Measurements from ENCODE around the gene DUOX1. TPM values are rescaled to one million over a fixed set of nuclear protein-coding genes. Genes with fewer than 3 reads are reported as not detected.

Gene DUOX1
- total RNA-seq, 1 experiment from 2014 or later: 19.6 TPM

GRCh38 chr15:45112143-45112590 lies 17.6 kb upstream of the DUOX1 start (continued):
- TF ChIP-seq, protein P1, sequence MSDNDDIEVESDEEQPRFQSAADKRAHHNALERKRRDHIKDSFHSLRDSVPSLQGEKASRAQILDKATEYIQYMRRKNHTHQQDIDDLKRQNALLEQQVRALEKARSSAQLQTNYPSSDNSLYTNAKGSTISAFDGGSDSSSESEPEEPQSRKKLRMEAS (IDR thresholded peaks at IDR 0.05): no peak
- no peak for TF ChIP-seq YY1 (IDR thresholded peaks at IDR 0.05; ENCODE audit: extremely low read depth, insufficient replicate concordance, low read depth, low read length)

DNA sequence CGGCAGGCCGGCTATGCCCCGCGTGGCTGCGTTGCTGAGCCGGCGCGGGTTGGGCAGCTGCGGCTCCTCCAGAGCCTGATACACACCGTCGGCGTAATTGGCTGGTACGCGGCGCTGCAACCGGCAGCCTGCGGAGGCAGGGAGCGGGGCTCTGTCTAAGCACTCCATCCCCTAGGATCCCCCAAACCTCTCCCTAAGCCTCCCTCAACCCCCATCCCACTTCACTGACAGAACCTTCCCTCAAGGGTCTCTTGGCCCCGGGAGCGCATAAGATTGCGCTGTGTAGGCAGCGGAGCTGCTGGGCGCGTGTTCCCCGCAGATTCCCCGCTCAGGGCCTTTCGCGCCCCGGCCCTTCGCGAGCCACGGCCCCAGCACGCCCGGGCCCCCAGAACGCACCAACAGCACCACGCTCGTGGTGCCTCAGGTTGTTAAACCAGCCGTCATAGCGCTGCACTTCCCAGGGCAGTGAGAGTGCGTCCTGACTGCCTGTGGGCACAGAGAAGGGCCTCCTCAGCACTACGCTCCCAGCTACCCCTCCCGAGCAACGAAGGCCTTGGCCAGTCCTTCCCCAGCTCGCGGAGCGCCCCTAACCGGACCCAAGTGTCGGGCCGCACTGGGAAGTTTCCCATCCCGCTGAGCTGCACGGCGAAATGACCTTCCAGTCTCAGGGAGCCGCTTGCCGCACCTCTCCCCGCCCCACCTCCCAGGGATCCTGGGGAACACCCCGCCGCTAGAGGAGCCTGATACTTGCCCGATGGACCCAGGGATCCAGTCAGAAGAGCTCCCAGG lies 17.0 kb upstream of the DUOX1 start:
- H3K9ac ChIP-seq (ENCODE audit: low read length): no peak overlapping the region
- H3K36me3 ChIP-seq (ENCODE audit: control insufficient read depth in 1 of 2, insufficient read depth in 2 of 2, low read length in 2 of 2): no peaks in the 10 kb centered on the region
- no peaks in the 10 kb centered on the region for H4K20me1 ChIP-seq (ENCODE audit: insufficient read depth)
- no peak overlapping the region for H3K4me3 ChIP-seq (replicated peaks in 1 of 2; ENCODE audit: low read depth in 1 of 2, low read length in 2 of 2)
- TF ChIP-seq SIN3A (IDR thresholded peaks at IDR 0.05; ENCODE audit: low read depth) (no peak), YY1 (IDR thresholded peaks at IDR 0.05; ENCODE audit: extremely low read depth, insufficient replicate concordance, low read depth, low read length) (no peak)
- ChIA-PET RAD21 (ENCODE audit: low non-redundant PET in 1 of 2, low total read pairs in 2 of 2, uncharacterized antibody in 2 of 2, unreplicated experiment in 2 of 2) (no interaction called here), POLR2A (no interaction called here), CTCF (interaction anchor here (0.7 kb wide), 1 partner anchor 14 kb away, joined by 4 read pairs; no protein-coding TSS in a partner anchor)
- peaks cover 0 to 2% of the 10 kb centered on the region in 2 experiments; a peak in 2 of 4 replicates for H3K4me1 ChIP-seq (ENCODE audit: control insufficient read depth in 1 of 2, insufficient read depth in 2 of 2, low read length in 2 of 2)
- no TSS peak for BruUV-seq (replicated peaks)
- H2AFZ ChIP-seq (ENCODE audit: low read depth, low read length, poor library complexity, severe bottlenecking): no peak overlapping the region
- intact Hi-C loops (cut with micrococcal nuclease): no loop called here
- H3K9me3 ChIP-seq (ENCODE audit: control insufficient read depth in 1 of 2, insufficient read depth in 1 of 2, low read depth in 1 of 2, low read length in 2 of 2): no peaks in the 10 kb centered on the region
- no peak overlapping the region for H3K4me2 ChIP-seq (ENCODE audit: low read length)
- H3K27ac ChIP-seq (ENCODE audit: low read depth, low read length): no peak overlapping the region
- no peaks in the 10 kb centered on the region for H3K9me2 ChIP-seq (ENCODE audit: insufficient read depth)
- no peak for ATAC-seq
- DNase-seq (ENCODE audit: low read depth, low spot score): no peak
- H3K79me2 ChIP-seq (ENCODE audit: insufficient read depth, low read length): no peaks in the 10 kb centered on the region
- no peaks in the 10 kb centered on the region for H3K27me3 ChIP-seq (ENCODE audit: insufficient read depth, low read length)

GRCh38 chr15:45113380-45113990 lies 16.3 kb upstream of the DUOX1 start:
- no peak for TF ChIP-seq JUND (IDR thresholded peaks at IDR 0.05)
- DNase-seq (ENCODE audit: low read depth, low spot score) (no peak), ATAC-seq (no peak)
- Histone ChIP-seq H3K9me3 (ENCODE audit: control insufficient read depth in 1 of 2, insufficient read depth in 1 of 2, low read depth in 1 of 2, low read length in 2 of 2) (no peaks in the 10 kb centered on the region), H3K4me1 (ENCODE audit: control insufficient read depth in 1 of 2, insufficient read depth in 2 of 2, low read length in 2 of 2) (peaks cover 0 to 4% of the 10 kb centered on the region in 2 experiments; a peak in 2 of 4 replicates), H3K9ac (ENCODE audit: low read length) (no peak overlapping the region), H3K27ac (ENCODE audit: low read depth, low read length) (no peak overlapping the region), H3K9me2 (ENCODE audit: insufficient read depth) (no peaks in the 10 kb centered on the region), H3K4me3 (replicated peaks in 1 of 2; ENCODE audit: low read depth in 1 of 2, low read length in 2 of 2) (no peak overlapping the region), H3K79me2 (ENCODE audit: insufficient read depth, low read length) (no peaks in the 10 kb centered on the region), H3K4me2 (ENCODE audit: low read length) (no peak overlapping the region), H3K27me3 (ENCODE audit: insufficient read depth, low read length) (no peaks in the 10 kb centered on the region), H4K20me1 (ENCODE audit: insufficient read depth) (no peaks in the 10 kb centered on the region), H2AFZ (ENCODE audit: low read depth, low read length, poor library complexity, severe bottlenecking) (no peak overlapping the region), H3K36me3 (ENCODE audit: control insufficient read depth in 1 of 2, insufficient read depth in 2 of 2, low read length in 2 of 2) (no peaks in the 10 kb centered on the region)
- ChIA-PET CTCF (interaction anchor here (0.7 kb wide), 1 partner anchor 13 kb away, joined by 4 read pairs; no protein-coding TSS in a partner anchor), POLR2A (no interaction called here), RAD21 (ENCODE audit: low non-redundant PET in 1 of 2, low total read pairs in 2 of 2, uncharacterized antibody in 2 of 2, unreplicated experiment in 2 of 2) (no interaction called here)
- intact Hi-C loops (cut with micrococcal nuclease): no loop called here
- no TSS peak for BruUV-seq (replicated peaks)

All from HCT116 (cell line).